ENCODE data around the gene YAE1.
A peak's percentile ranks its signal among the peaks of the same experiment; 100 is the strongest.

Gene YAE1

GRCh38 chr7:39553436-39553835 is 12.8 kb upstream of the YAE1 start:
- DNase-seq (ENCODE audit: extremely low spot score, insufficient read length, low read depth), result no peak
- FAIRE-seq, result no peak

- DNase-seq (ENCODE audit: extremely low spot score, insufficient read length, low read depth), result no peak
- no peak for FAIRE-seq
These were observed 11.5 kb upstream of the YAE1 start for GRCh38 chr7:39554583-39555165.

- DNase-seq (ENCODE audit: extremely low spot score, insufficient read length, low read depth) (no peak), FAIRE-seq (no peak)
These were observed 9.0 kb upstream of the YAE1 start for GRCh38 chr7:39557222-39557621.

- no peak for DNase-seq (ENCODE audit: extremely low spot score, insufficient read length, low read depth)
- FAIRE-seq, result no peak
These were observed 8.3 kb upstream of the YAE1 start for GRCh38 chr7:39557911-39558310.

GRCh38 chr7:39560408-39560807 is 5.8 kb upstream of the YAE1 start:
- no peak for FAIRE-seq
- DNase-seq (ENCODE audit: extremely low spot score, insufficient read length, low read depth), result no peak

GRCh38 chr7:39560997-39561396 is 5.2 kb upstream of the YAE1 start:
- FAIRE-seq, result no peak
- no peak for DNase-seq (ENCODE audit: extremely low spot score, insufficient read length, low read depth)

- FAIRE-seq, result no peak
- DNase-seq (ENCODE audit: extremely low spot score, insufficient read length, low read depth), result no peak
These were observed 666 bp upstream of the YAE1 start for GRCh38 chr7:39565538-39565937.

GRCh38 chr7:39567294-39567693 is 1.1 kb downstream of the YAE1 start:
- no peak for FAIRE-seq

GRCh38 chr7:39574673-39575349 is 8.6 kb downstream of the YAE1 start:
- no peak for DNase-seq (ENCODE audit: extremely low spot score, insufficient read length, low read depth)
- FAIRE-seq, result no peak

More at GRCh38 chr7:39567294-39567693, 1.1 kb downstream of the YAE1 start:
- no peak for DNase-seq (ENCODE audit: extremely low spot score, insufficient read length, low read depth)

- DNase-seq (ENCODE audit: extremely low spot score, insufficient read length, low read depth), result no peak
- FAIRE-seq, result no peak
These were observed 11.1 kb downstream of the YAE1 start for GRCh38 chr7:39577229-39577874.

GRCh38 chr7:39580149-39580874 is 14.1 kb downstream of the YAE1 start:
- DNase-seq (ENCODE audit: extremely low spot score, insufficient read length, low read depth), result peak; percentile 70
- peak; percentile 92 for FAIRE-seq

- FAIRE-seq (no peak), DNase-seq (ENCODE audit: extremely low spot score, insufficient read length, low read depth) (no peak)
These were observed 16.3 kb downstream of the YAE1 start for GRCh38 chr7:39582536-39582935.

- FAIRE-seq (no peak), DNase-seq (ENCODE audit: extremely low spot score, insufficient read length, low read depth) (no peak)
These were observed 17.3 kb downstream of the YAE1 start for GRCh38 chr7:39583539-39583938.

GRCh38 chr7:39587393-39587792 is 21.2 kb downstream of the YAE1 start:
- DNase-seq (ENCODE audit: extremely low spot score, insufficient read length, low read depth), result no peak
- FAIRE-seq, result no peak

GRCh38 chr7:39588416-39588815 is 22.2 kb downstream of the YAE1 start:
- no peak for DNase-seq (ENCODE audit: extremely low spot score, insufficient read length, low read depth)
- FAIRE-seq, result no peak

- DNase-seq (ENCODE audit: extremely low spot score, insufficient read length, low read depth), result no peak
- peak; percentile 55 for FAIRE-seq
These were observed 23.3 kb downstream of the YAE1 start for GRCh38 chr7:39589323-39590111.

GRCh38 chr7:39592586-39592985 is 26.4 kb downstream of the YAE1 start:
- FAIRE-seq (no peak), DNase-seq (ENCODE audit: extremely low spot score, insufficient read length, low read depth) (no peak)

- no peak for FAIRE-seq
- no peak for DNase-seq (ENCODE audit: extremely low spot score, insufficient read length, low read depth)
These were observed 28.9 kb downstream of the YAE1 start for GRCh38 chr7:39594988-39595620.

GRCh38 chr7:39602351-39602750 is 36.1 kb downstream of the YAE1 start:
- no peak for FAIRE-seq
- DNase-seq (ENCODE audit: extremely low spot score, insufficient read length, low read depth), result no peak

- FAIRE-seq, result no peak
- DNase-seq (ENCODE audit: extremely low spot score, insufficient read length, low read depth), result no peak
These were observed 37.7 kb downstream of the YAE1 start for GRCh38 chr7:39603924-39604323.
